K562 (cell line): ENCODE data around the gene VPS33B. TPM values are rescaled to one million over a fixed set of nuclear protein-coding genes. Genes with fewer than 3 reads are reported as not detected.

Experiments
- ARID3A ChIP-seq: IDR thresholded peaks from 2 replicates; pipeline ENCODE4 v1.6.1; 2012; ENCODE audit warnings: low read depth, low read length, improper control_type of control experiment, borderline replicate concordance
- EP400 ChIP-seq: fragments of 450-650 bp; IDR thresholded peaks from 2 replicates; pipeline ENCODE4 v1.6.1; 2017; ENCODE audit warnings: antibody characterized with exemption, mild to moderate bottlenecking, moderate library complexity
- ERF ChIP-seq: fragments of 450-650 bp; formaldehyde crosslinking; IDR thresholded peaks from 2 replicates; pipeline ENCODE4 v1.4.0; 2020; ENCODE audit warnings: mild to moderate bottlenecking, mixed read lengths
- ETV5 ChIP-seq: sonication (generic); formaldehyde crosslinking; IDR thresholded peaks from 2 replicates; pipeline ENCODE4 v1.4.0; 2020; ENCODE audit warnings: low read depth, mild to moderate bottlenecking, missing genetic modification reagents
- HINFP ChIP-seq: fragments of 450-650 bp; conservative IDR thresholded peaks from 2 replicates; pipeline ENCODE4 v1.6.1; 2016; ENCODE audit warnings: missing genetic modification characterization, low read depth, mild to moderate bottlenecking, control low read depth, missing compliant biosample characterization
- KLF13 ChIP-seq: fragments of 450-650 bp; IDR thresholded peaks from 2 replicates; pipeline ENCODE4 v1.6.1; 2016; ENCODE audit warnings: missing genetic modification characterization, low read depth, mild to moderate bottlenecking, missing compliant biosample characterization, moderate library complexity, borderline replicate concordance
- NCOR1 ChIP-seq: fragments of 450-650 bp; IDR thresholded peaks from 2 replicates; pipeline ENCODE4 v1.6.1; 2016; ENCODE audit warnings: mild to moderate bottlenecking, moderate library complexity
- NFXL1 ChIP-seq: fragments of 450-650 bp; formaldehyde crosslinking; IDR thresholded peaks from 2 replicates; pipeline ENCODE4 v1.4.0; 2021; ENCODE audit warnings: mild to moderate bottlenecking
- NFYB ChIP-seq: IDR thresholded peaks from 2 replicates; pipeline ENCODE4 v1.6.1; 2011; ENCODE audit warnings: mild to moderate bottlenecking, moderate library complexity; ENCODE audit not compliant: insufficient read length; ENCODE audit errors: extremely low read depth
- NRF1 ChIP-seq, 2 experiments: fragments of 450-650 bp; IDR thresholded peaks in 1 of 2; conservative IDR thresholded peaks in 1 of 2; 2 replicates each; pipeline ENCODE4 v1.6.1; 2014; ENCODE audit warnings: mild to moderate bottlenecking in 2 of 2
- SLC30A9 ChIP-seq: fragments of 250-450 bp; sonication (Bioruptor Pico); IDR thresholded peaks from 2 replicates; pipeline ENCODE4 v1.8.0; 2022; ENCODE audit warnings: mild to moderate bottlenecking, moderate library complexity
- SMARCB1 ChIP-seq: IDR thresholded peaks from 2 replicates; pipeline ENCODE4 v1.6.1; 2011; ENCODE audit warnings: improper control_type of control experiment, low read depth; ENCODE audit not compliant: insufficient read length
- SRSF1 ChIP-seq: fragments of 200-400 bp; formaldehyde crosslinking; IDR thresholded peaks from 2 replicates; pipeline ENCODE4 v1.6.1; 2017; ENCODE audit warnings: mild to moderate bottlenecking, low read depth, low read length, moderate library complexity
- TAL1 ChIP-seq: fragments of 450-650 bp; IDR thresholded peaks from 2 replicates; pipeline ENCODE4 v1.6.1; 2016; ENCODE audit warnings: mild to moderate bottlenecking
- ZFP36 ChIP-seq: fragments of 150-350 bp; IDR thresholded peaks from 2 replicates; pipeline ENCODE4 v1.6.1; 2018; ENCODE audit warnings: low read length, low read depth; ENCODE audit not compliant: partially characterized antibody
- ZNF121 ChIP-seq: sonication (generic); formaldehyde crosslinking; conservative IDR thresholded peaks from 2 replicates; pipeline ENCODE4 v1.8.0; 2022; ENCODE audit warnings: missing genetic modification reagents
- ZNF695 ChIP-seq: fragments of 450-650 bp; formaldehyde crosslinking; IDR thresholded peaks from 2 replicates; pipeline ENCODE4 v1.4.0; 2020; ENCODE audit warnings: mild to moderate bottlenecking, moderate library complexity
- ZNF707 ChIP-seq: fragments of 250-450 bp; sonication (Bioruptor Pico); conservative IDR thresholded peaks from 2 replicates; pipeline ENCODE4 v1.8.0; 2022; ENCODE audit warnings: inconsistent platforms, mild to moderate bottlenecking, moderate library complexity
- ZNF717 ChIP-seq: fragments of 250-450 bp; sonication (Bioruptor Pico); IDR thresholded peaks from 2 replicates; pipeline ENCODE4 v1.5.0; 2021
- polyA plus RNA-seq, 8 experiments: library from polyadenylated mRNA; depleted of rRNA in 4 of 8; stranded (reverse) in 5 of 8; unstranded in 3 of 8; fragments of >200 nt; fragmentation: Nextera tagmentation in 2 of 8; fragmentation: Illumina TruSeq in 1 of 8; extraction: Ambion mirVana in 2 of 8; extraction: Trizol in 1 of 8; gene quantifications; 2 replicates each; pipeline versions ENCODE4 v1.2.1 to v1.2.3, GENCODE V29; 2011 to 2014; ENCODE audit warnings: inconsistent platforms in 1 of 8, missing spikeins in 1 of 8
- total RNA-seq, 7 experiments: library from RNA; depleted of rRNA in 6 of 7; stranded (reverse); fragments of >200 nt in 6 of 7; fragmentation: Illumina TruSeq in 2 of 7; extraction: Trizol in 2 of 7; gene quantifications; 2 replicates each; pipeline versions ENCODE4 v1.2.1 to v1.2.3, GENCODE V29; 2011 to 2021; ENCODE audit warnings: low replicate concordance in 1 of 7
- TF ChIP-seq, protein P1 (sequence below): fragments of 450-650 bp; IDR thresholded peaks from 2 replicates; pipeline ENCODE4 v1.6.1; 2016; ENCODE audit warnings: mild to moderate bottlenecking
- TF ChIP-seq, protein P2 (sequence below): fragments of 250-450 bp; sonication (Bioruptor Pico); IDR thresholded peaks from 2 replicates; pipeline ENCODE4 v1.4.0; 2020; ENCODE audit warnings: mild to moderate bottlenecking, moderate library complexity

The VPS33B gene
- total and polyA plus RNA-seq, 9 of the 15 experiments (the other 6 are each of a cell fraction or from before 2014, with no cell fraction given) = 9.4 to 25.5 (median 14.8) TPM

DNA sequence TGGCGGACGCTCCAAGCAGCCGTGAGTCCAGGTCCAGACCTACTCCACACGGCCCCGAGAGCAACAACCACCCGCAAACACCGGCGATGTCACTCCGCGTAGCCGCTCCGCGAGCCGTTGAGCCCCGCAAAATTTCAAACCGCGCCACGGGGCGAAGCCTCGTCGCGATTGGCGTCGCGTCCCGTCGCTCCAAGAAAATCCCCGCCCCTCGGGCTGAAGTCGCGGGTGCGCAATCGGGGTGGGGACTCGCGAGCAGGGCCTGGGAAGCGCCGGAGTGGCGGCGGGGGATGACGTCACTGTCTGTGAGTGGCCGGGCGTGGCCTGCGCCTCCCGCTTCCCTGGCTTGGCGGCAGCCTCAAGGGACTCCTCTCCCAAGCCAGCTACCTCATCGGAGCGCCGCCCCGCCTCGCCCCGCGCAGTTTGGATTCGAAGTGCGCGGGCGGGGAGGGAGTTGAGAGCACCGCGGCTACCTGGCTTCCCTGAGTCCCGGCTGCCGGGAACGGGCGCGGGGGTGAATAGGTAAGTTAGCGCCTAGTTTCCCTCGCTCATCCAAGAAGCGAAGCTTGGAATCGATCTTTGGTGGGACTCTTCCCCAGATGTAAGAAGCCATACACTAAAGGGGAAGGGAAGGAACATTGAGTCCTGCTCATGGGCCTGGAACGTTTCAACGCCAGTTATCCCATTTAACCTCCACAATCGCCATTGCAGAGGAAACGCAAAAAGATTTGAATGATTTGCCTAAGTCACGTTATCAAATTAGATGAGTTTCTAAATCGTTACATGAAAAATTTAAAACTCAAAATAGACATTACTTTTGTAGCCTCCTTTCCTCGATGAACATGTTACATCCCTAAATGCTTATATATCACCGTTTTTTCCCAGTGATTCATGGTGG is 27.7 kb downstream of the VPS33B start, which contains the start of gene PRC1 (continued):
- TF ChIP-seq, protein P1, sequence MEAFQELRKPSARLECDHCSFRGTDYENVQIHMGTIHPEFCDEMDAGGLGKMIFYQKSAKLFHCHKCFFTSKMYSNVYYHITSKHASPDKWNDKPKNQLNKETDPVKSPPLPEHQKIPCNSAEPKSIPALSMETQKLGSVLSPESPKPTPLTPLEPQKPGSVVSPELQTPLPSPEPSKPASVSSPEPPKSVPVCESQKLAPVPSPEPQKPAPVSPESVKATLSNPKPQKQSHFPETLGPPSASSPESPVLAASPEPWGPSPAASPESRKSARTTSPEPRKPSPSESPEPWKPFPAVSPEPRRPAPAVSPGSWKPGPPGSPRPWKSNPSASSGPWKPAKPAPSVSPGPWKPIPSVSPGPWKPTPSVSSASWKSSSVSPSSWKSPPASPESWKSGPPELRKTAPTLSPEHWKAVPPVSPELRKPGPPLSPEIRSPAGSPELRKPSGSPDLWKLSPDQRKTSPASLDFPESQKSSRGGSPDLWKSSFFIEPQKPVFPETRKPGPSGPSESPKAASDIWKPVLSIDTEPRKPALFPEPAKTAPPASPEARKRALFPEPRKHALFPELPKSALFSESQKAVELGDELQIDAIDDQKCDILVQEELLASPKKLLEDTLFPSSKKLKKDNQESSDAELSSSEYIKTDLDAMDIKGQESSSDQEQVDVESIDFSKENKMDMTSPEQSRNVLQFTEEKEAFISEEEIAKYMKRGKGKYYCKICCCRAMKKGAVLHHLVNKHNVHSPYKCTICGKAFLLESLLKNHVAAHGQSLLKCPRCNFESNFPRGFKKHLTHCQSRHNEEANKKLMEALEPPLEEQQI = peak; percentile 77
- TF ChIP-seq TAL1 (no peak), NFYB (peak; percentile 50), ERF (CRISPR knock-in tag) (peak; percentile 62; the same call in 1 of the 2 replicates), ZNF695 (CRISPR knock-in tag) (no peak), EP400 (peak; percentile 99), ZNF707 (CRISPR knock-in tag) (no peak), NFXL1 (CRISPR knock-in tag) (no peak), ARID3A (no peak), NRF1 (conservative IDR thresholded peaks at IDR 0.05 in 1 of 2, IDR thresholded peaks at IDR 0.05 in 1 of 2) (peak; percentile 94 to 95), ZFP36 (no peak), SMARCB1 (no peak), ZNF121 (no peak), SLC30A9 (CRISPR knock-in tag) (no peak), ZNF717 (CRISPR knock-in tag) (no peak), NCOR1 (no peak), SRSF1 (no peak), HINFP (tag) (no peak), ETV5 (CRISPR knock-in tag) (peak; percentile 78), KLF13 (0 out of 2 replicates have a peak, but pooled peaks have one; percentile 3)
- TF ChIP-seq, protein P2, sequence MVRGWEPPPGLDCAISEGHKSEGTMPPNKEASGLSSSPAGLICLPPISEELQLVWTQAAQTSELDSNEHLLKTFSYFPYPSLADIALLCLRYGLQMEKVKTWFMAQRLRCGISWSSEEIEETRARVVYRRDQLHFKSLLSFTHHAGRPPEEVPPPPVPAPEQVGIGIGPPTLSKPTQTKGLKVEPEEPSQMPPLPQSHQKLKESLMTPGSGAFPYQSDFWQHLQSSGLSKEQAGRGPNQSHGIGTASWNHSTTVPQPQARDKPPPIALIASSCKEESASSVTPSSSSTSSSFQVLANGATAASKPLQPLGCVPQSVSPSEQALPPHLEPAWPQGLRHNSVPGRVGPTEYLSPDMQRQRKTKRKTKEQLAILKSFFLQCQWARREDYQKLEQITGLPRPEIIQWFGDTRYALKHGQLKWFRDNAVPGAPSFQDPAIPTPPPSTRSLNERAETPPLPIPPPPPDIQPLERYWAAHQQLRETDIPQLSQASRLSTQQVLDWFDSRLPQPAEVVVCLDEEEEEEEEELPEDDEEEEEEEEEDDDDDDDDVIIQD = no peak
